Memory B cell (primary cell): ENCODE data around the gene LAMC1.
A peak's percentile ranks its signal among the peaks of the same experiment; 100 is the strongest.

ENCODE experiments used
- ATAC-seq: fragments of 150-1000 bp; cut with Tn5 transposase; 2 replicates; pipeline ENCODE4 v1.10.0; 2021; ENCODE audit warnings: low read depth, mild to moderate bottlenecking, moderate library complexity
- DNase-seq, 2 donors: peaks; one replicate each; pipeline ENCODE4 v3.0.0; 2022; ENCODE audit warnings: low spot score in 2 of 2
- H3K27ac Mint-ChIP-seq: one replicate; pipeline ENCODE4 v1.8.0; 2022; ENCODE audit warnings: mild to moderate bottlenecking, moderate library complexity, mixed read lengths
- H3K27me3 Mint-ChIP-seq: one replicate; pipeline ENCODE4 v1.8.0; 2022; ENCODE audit warnings: mixed read lengths
- H3K36me3 Mint-ChIP-seq: one replicate; pipeline ENCODE4 v1.8.0; 2022; ENCODE audit warnings: mild to moderate bottlenecking, mixed read lengths
- H3K4me1 Mint-ChIP-seq: one replicate; pipeline ENCODE4 v1.8.0; 2022; ENCODE audit warnings: mixed read lengths
- H3K4me3 Mint-ChIP-seq: one replicate; pipeline ENCODE4 v1.8.0; 2022; ENCODE audit warnings: mild to moderate bottlenecking, moderate library complexity, mixed read lengths
- H3K9me3 Mint-ChIP-seq: one replicate; pipeline ENCODE4 v1.8.0; 2022; ENCODE audit warnings: mixed read lengths

LAMC1 gene

GRCh38 chr1:183185941-183186490 lies 162.8 kb downstream of the LAMC1 start, which contains the start of gene LAMC2:
Gene LAMC2 (plus strand): TSS chr1:183186264. CDS start chr1:183186353, 89 bp downstream.
- DNase-seq = no peak
- Mint-ChIP-seq H3K4me1 (no peaks in the 10 kb centered on the region), H3K27ac (no peak within 1 kb of the TSS), H3K9me3 (no peaks in the 10 kb centered on the region), H3K4me3 (peak within 1 kb of the TSS; percentile 22), H3K36me3 (no peaks in the 10 kb centered on the region), H3K27me3 (peaks cover 10% of the 10 kb centered on the region)
- ATAC-seq = peak; percentile 55

- no peak for DNase-seq
- Mint-ChIP-seq H3K9me3 (no peaks in the 10 kb centered on the region), H3K4me1 (no peaks in the 10 kb centered on the region), H3K27ac (no peak overlapping the region), H3K27me3 (peaks cover 10% of the 10 kb centered on the region), H3K36me3 (no peaks in the 10 kb centered on the region), H3K4me3 (no peak overlapping the region)
- no peak for ATAC-seq
These were observed 163.6 kb downstream of the LAMC1 start for GRCh38 chr1:183186841-183187240.

DNA sequence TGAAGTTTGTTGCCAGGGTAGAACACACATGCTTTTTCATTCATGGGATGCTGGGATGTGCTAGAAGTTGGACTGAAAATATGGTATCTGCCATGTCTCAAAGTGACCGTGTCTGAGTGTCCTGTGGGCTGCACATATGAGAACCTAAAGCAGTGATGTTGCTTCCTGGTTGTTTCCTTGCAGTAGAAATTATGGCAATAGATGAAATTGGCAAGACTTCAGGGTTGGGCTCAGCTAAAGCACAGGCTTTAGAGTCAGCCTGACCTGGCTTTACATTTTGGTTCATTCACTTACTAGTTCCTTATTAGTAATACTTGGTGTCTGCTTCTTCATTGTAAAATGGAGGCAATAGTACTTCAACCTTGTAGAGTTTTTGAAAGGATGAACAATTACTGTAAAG lies 165.0 kb downstream of the LAMC1 start:
- no peaks in the 10 kb centered on the region for H3K36me3 Mint-ChIP-seq
- no peak overlapping the region for H3K4me3 Mint-ChIP-seq
- DNase-seq = no peak
- no peaks in the 10 kb centered on the region for H3K9me3 Mint-ChIP-seq
- H3K27ac Mint-ChIP-seq = no peak overlapping the region
- ATAC-seq = no peak
- H3K27me3 Mint-ChIP-seq = peaks cover 10% of the 10 kb centered on the region
- H3K4me1 Mint-ChIP-seq = no peaks in the 10 kb centered on the region

DNA sequence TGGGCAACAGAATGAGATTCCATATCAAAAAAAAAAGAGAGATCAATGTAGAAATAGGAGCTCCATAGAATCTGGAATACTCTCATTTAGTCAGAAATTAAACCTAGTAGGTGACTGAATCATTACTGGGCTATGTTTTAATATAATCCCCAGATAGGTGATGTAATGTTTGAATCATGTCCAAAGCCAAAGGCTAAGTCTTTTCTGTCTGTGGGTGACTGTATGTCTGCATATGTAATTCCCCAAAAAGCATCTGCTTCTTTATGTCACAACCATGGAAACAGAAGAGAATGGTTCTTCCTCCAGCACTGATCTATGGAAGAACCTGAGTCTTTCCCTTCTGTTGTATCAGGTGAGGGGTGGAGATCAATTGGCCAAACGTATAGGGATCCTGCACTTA lies 168.6 kb downstream of the LAMC1 start:
- no peak overlapping the region for H3K27ac Mint-ChIP-seq
- no peak for DNase-seq

DNA sequence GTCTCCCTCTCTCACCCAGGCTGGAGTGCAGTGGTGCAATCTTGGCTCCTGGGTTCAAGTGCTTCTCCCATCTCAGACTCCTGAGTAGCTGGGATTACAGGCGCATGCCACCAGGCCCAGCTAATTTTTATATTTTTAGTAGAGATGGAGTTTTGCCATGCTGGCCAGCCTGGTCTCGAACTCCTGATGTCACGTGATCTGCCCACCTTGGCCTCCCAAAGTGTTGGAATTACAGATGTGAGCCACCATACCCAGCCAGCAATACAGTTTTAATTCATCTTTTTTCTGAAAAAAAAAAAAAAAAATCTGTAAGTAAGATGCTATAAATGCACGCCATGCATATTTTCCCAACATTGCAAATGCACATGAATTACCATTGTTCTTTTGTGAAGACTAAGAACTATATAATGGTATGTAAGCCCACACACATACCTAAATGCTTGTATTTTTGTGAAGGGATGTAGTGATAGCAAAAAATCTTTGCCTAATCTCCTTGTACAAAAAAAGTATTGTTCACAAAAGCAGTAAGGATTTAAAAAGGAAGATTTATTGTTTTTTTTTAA lies 170.8 kb downstream of the LAMC1 start:
- peaks cover 6% of the 10 kb centered on the region for H3K4me1 Mint-ChIP-seq
- ATAC-seq = no peak
- peaks cover 12% of the 10 kb centered on the region for H3K27me3 Mint-ChIP-seq
- no peaks in the 10 kb centered on the region for H3K36me3 Mint-ChIP-seq
- no peaks in the 10 kb centered on the region for H3K9me3 Mint-ChIP-seq
- DNase-seq = no peak
- no peak overlapping the region for H3K27ac Mint-ChIP-seq
- H3K4me3 Mint-ChIP-seq = no peak overlapping the region

More for the DNA sequence above, 168.6 kb downstream of the LAMC1 start:
- Mint-ChIP-seq H3K4me3 (no peak overlapping the region), H3K27me3 (peaks cover 11% of the 10 kb centered on the region), H3K4me1 (peaks cover 6% of the 10 kb centered on the region), H3K9me3 (no peaks in the 10 kb centered on the region), H3K36me3 (no peaks in the 10 kb centered on the region)
- ATAC-seq = no peak

DNA sequence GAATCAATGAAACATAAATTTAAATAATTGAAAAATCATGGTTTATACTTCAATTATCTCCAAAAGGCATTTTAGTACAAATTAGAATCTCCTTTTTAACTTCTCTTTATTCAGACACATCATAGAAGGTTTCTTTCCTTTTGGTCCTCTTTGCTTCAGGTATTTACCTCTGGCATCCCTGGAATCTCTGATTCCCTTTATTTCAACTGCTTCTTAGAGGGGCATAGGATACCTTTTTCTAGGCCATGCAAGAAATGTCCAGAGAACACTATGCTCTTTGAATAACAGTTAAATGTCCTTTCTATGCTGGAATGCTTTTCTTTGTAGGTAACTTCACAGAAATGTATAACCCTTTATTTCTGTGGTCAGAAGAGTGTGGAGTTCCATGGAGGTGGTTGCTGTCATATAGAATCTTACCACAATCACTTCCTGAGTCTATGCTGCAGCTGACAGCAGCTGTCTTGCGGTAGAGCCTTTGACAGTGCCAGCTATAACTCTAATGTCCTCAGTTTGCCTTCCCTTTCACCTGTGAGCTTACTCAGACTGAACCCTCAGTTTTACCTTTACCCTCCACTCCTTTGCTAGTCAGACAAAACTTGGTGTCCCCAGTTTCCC lies 171.4 kb downstream of the LAMC1 start:
- Mint-ChIP-seq H3K9me3 (no peaks in the 10 kb centered on the region), H3K4me1 (peaks cover 6% of the 10 kb centered on the region), H3K27ac (no peak overlapping the region), H3K4me3 (no peak overlapping the region), H3K27me3 (peaks cover 16% of the 10 kb centered on the region), H3K36me3 (no peaks in the 10 kb centered on the region)
- ATAC-seq (peak; percentile 32), DNase-seq (no peak)

DNA sequence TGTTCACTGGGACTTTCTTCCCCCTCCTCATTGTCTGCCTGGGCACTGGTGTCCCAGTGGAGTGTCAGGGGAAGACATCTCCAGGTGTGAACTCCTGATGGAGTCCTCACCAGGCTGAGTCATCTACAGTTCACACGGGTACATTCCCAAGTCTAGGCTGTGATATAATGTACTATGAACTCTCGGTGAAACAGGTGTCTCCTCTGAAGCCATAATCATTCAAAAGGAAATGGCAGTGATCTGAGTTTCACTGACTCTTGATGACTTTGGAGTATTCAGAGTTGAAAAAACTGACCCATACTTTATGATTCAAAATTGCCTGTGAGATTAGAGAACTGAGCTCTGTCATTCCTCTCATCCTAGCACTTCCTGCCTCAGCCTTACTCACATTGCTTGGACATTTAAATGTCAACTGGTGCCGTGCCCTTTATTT lies 171.9 kb downstream of the LAMC1 start:
- ATAC-seq (no peak), DNase-seq (no peak)
- no peaks in the 10 kb centered on the region for H3K9me3 Mint-ChIP-seq
- H3K36me3 Mint-ChIP-seq = no peaks in the 10 kb centered on the region
- H3K4me1 Mint-ChIP-seq = peaks cover 6% of the 10 kb centered on the region
- H3K27me3 Mint-ChIP-seq = peaks cover 17% of the 10 kb centered on the region
- H3K4me3 Mint-ChIP-seq = no peak overlapping the region
- no peak overlapping the region for H3K27ac Mint-ChIP-seq
